GM21515 (cell line): ENCODE results near the gene ESR1.
"Not testable (repeated sequence)": the region's sequence is repeated elsewhere in the genome, so short reads cannot be mapped to it uniquely, and the experiment has no call there.

Experiments
- ATAC-seq: cut with Tn5 transposase; IDR thresholded peaks from one replicate; pipeline ENCODE4 v1.9.1; 2021; ENCODE audit not compliant: unreplicated experiment

ESR1 gene

DNA sequence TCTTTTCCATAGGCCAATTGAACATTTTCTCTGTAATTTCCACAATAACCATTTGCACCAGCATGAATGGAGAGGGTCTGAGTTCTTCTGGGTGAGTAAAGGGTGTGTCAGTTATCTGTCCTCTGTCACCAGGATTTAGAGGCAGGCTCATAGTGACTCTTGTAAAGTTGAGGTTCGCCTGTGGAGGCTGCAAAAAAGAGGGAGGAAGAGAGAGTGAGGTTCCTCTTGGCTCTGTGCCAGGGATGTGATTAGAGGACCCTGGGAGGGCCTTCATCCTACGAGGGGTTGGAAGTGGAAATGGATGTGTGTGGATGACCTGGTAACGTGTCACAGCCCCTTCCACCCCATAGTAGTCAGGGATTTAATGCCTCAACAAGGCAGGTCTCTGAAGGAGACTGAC lies 242.0 kb downstream of the ESR1 start:
- no peak for ATAC-seq

DNA sequence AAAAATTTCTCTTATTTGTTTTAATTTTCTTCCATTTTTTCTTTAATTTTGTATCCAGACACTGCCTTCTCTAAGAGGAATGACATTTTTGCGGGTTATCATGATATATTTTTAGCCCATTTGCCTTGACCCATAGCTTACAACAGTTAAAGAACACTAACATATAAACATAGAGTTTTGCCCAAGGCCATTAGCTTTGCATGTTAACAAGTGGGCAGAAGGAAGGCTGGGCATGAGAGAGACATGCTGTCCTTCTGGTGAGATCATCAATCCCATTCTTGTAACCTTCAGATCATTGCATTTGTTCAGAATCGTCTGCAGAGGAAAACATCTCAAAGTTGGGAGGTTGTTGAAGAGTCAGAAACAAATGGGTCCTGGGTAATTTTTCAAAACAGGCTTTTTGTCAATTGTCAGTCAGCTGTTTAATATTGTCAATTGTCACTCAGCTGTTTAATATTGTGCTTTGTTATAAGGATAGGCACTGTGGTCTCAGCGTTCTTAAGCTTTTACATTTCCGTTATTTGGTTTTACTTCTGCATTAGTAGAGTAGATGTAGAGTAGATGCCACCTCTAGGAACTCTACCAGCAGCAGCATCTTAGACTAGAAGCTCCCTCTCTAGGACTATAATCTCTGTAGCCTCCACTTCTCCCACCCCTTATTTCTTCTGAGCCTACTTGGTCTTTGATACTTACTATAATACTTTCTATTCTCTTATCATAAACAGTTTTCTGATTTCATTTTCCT lies 243.1 kb downstream of the ESR1 start:
- no peak for ATAC-seq

DNA sequence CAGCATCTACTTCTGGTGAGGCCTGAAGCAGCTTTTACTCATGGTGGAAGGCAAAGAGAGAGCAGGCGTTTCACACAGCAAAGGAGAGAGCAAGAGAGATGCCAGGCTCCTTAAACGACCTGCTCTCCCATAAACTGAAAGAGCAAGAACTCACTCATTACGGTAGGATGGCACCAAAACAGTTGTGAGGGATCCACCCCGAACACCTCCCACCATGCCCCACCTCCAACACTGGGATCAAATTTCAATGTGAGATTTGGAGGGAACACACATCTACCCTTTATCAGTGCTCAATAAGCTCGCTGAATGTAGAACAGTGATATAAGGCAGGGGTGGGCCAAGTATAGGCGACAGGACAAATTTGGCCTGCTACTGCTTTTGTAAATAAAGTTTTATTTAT lies 244.6 kb downstream of the ESR1 start:
- no peak for ATAC-seq

DNA sequence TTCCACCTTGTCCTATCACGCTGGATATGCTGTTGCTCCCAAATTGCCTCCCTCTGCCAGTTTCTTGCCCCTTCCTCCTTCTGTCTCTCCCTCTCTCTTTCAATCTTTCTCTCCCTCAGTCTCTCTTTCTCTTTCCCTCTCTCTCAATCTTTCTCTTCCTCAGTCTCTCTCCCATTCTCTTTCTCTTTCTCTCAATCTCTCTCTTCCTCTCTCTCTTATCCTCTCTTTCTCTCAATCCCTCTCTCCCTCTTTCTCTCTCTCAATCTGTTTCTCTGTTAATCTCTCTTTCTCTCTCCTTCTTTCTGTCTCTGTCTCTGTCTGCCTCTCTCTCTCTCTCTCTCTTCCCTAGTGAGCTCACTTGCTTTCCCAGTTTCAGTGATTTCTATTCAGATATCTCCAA lies 245.8 kb downstream of the ESR1 start:
- no peak for ATAC-seq

DNA sequence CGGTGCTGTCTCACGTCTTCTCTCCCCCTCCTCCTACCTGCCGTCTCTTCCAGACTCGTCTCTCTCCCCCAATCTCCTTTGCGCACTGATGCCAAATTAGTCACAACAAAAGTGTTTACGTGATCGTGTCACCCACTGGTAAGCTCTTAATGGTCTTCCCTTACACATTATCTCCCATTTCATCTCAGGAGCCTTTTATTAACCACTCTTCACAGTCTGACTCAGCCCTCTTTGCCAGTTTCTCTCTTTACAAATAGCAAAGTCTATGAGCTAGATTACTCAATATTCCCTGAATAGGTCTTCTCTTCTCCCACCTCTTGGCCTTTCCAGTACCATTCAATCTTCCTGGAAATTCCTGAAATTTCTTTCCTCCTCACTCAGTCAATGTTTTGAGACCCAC lies 247.0 kb downstream of the ESR1 start:
- no peak for ATAC-seq

DNA sequence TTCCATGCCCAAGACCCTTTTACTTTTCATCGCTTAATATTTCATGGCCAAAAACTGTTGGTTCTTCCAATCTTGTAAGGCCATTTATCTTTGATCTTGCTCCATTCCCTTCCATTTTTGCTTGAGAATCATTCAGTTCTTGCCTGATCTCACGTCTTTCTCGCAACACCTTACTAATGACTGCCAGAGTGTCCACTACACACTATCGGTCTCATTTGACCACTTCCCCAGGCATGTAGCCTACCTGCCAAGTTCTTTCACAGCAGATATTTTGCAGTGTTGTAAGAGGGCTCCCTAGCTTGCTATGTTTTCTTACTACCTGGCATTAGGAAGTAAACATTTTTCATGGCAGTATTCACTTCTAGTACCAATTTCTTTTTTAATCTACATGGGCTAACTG lies 248.0 kb downstream of the ESR1 start:
- ATAC-seq: no peak

DNA sequence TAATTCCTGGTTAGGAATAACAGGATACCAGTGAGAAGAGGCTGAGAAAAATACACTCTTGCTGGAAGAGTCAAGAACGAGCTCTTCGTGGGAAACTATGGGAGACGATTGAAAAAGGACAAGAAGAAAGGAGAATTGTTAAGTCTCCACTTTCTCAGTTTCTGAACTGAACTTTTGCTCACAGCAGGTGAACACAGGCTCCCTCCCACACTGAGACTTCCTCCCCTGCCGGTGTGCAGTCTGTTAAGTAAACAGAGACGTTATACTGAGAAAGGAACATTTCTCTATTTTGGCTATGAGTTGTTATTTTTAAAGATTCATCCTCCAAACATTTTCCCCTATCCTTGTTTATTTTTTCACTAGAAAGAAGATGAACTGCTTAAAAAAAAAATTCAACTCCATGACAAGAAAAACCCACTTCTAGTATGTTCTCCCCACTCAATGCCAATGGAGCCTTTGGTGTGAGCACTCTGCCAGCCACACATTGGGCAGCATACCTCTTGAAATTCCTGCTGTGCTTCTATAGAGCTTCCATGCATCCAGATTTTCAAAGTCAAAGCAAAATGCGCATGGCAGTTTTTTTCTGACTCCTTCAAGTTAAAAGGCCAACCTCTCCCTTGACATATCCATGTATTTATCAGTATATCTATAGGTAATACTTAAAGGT lies 250.5 kb downstream of the ESR1 start:
- ATAC-seq: no peak

DNA sequence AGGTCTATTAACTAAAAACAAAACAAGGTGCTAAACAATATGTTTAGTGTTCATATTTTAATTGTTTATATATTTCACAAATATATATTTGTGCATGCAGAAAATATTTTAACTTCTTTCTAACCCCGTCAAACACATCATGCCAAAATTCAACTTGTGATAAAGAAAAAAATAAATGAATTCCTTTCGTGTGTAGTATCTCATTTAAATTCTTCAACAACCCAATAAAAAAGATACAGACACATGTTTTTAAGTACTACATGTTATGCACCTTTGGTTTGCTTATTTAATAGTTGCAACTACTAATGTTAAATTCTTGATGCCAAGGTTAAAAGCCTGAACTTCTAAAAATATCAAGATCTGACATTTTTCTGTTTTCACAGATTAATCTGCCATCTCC lies 252.4 kb downstream of the ESR1 start:
- no peak for ATAC-seq

DNA sequence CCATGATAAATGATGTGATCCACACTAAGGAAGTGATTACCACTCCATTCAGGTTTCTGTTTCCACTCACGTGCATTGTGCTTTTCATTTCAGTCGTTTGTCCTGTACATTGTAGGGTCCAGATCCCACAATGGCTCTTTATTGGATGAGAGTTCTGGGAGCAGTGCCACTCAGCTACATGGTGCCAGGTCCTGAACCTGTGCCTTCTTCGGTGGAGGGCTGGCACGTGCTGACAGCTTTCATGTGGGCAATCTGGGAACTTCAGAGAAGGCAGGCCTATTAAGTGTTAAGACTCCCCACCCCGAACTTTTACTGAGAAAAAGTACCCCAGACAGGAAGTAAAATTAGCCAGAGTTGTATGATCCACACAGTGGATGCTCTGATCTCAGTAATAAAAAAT lies 255.0 kb downstream of the ESR1 start:
- no peak for ATAC-seq

DNA sequence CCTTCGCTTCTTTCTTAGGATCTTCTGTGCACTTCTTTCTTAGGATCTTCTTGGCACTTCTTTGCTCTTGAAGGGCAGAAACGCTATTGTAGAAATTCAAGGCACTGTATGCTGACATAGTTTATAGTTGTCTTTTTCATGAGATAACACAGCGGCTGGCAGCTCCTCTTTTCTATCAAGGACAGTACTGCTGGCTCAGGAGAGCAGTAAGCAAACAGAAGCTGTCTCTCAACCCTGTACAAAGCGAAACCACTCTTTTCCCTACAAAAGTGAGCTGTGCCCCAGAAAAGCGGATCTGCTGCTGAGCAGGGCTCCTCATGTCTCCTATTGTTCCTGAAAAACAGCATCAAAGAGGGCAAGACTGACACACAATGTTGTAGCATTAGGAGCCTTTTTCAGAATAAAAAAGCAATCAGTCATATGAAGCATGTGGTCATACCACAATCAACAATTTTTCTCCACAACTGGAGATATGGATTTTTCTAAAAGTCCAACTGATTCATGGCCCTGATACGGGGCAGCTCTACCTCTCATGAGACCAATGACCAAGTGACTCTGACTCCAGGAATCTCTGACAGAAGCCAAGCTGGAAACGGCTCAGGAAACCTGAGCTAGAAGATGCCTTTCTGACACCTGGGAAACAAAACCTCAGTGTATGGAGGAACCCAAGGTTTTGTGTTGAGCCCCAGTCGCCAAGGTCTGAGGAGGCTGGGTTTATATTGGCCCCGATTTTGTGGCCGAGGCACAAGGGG lies 255.9 kb downstream of the ESR1 start:
- no peak for ATAC-seq

DNA sequence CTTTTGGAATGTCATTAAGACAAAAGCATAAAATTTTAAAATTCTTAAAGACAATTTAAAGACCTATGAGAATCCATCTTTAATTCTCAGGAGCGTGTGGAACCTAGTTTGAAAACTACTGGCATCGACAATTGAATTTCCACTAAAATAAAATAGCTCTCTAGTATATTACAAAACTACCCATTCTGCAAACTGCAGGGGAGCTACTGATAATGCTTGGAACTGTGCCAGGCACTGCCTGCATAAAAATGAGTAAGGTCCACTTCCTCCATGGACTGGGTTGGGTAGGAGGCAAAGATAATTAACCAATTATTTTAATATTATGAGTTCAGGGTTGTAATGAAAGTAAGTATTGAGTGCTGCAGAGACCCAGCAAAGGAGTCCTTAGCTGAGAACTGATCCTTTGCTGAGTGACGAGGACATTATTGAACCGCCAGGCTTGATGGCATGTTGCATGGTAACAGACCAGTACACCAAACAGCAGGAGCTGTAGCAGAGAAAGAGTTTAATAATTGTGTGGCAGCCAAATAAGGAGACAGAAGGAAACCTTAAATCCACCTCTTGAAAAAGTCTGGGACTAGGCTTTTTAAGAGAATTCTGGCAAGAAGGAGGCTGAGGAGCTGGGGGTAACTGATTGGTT lies 261.3 kb downstream of the ESR1 start:
- ATAC-seq: no peak

DNA sequence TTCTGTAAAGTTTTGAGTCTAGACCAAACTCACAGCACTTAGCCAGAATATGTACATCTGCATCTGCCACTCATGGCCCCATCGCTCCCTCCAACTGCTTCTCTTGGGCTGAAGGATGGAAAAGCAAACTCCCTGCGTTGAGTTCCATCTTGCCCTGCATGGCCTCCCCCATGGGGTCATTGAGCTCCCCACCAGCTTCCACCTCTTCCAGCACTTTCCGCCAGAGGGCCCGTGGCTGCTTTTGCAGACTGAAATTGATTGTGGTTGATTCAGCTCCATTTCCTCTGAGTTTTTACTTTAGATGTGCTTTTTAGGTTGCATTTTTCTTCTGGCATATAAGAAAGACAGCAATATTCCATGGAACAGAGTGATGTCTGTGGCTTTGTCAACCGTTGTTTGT lies 263.1 kb downstream of the ESR1 start:
- no peak for ATAC-seq

DNA sequence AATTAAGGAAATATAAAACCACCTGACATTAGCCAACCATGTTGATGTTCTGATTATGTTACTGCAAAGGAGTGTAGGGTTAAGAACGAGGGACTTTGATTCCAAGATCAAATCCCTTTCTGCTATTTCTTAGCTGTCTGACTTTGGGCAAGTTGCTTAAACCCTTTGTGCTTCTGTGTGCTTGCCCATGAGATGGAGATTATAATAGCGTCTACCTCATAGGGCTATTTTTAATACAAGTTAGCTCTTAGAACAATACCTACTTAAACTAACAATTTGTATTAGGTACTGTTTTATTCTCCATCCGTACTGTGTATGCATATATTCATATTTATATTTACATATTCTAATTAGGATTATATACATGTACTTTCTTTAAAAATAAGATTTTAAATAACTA lies 263.8 kb downstream of the ESR1 start:
- ATAC-seq: no peak

DNA sequence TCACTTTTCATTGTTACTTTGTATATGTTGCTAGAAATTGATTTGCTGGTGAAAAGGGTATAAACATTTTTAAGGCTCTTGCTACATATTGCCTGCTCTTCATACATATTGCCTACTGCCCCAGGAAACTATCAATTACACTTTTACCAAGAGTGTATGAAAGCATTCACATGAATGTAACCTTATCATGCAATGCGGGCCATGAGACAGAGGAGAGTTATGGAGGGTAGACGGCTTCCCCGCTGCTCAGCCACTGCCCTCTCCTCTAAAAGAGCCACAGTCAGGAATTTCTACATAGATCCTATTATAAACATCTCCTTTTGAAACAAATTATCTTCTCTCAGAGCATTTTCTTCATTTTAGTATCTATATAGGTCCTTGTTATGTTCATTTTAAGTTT lies 264.4 kb downstream of the ESR1 start:
- no peak for ATAC-seq

DNA sequence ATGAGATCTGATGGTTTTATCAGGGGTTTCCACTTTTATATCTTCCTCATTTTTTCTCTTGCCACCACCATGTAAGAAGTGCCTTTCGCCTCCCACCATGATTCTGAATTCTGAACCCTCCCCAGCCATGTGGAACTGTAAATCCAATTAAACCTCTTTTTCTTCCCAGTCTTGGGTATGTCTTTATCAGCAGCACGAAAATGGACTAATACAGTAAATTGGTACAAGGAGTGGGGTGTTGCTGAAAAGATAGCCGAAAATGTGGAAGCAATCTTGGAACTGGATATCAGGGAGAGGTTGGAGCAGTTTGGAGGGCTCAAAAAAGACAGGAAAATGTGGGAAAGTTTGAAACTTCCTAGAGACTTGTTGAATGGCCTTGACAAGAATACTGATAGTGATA lies 268.8 kb downstream of the ESR1 start:
- not testable (repeated sequence) for ATAC-seq

DNA sequence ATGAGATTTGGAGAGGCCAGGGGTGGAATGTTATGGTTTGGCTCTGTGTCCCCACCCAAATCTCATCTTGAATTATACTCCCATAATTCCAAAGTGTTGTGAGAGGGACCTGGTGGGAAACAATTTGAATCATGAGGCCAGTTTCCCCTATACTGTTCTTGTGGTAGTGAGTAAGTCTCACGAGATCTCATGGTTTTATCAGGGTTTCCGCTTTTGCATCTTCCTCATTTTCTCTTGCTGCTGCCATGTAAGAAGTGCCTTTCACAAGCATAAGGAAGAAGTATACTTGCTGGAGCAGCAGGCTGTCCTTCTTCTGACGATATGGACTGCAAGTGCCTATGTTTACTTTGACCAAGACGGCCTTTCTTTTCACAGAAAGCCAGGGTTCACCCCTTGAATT lies 270.5 kb downstream of the ESR1 start:
- ATAC-seq: no peak

DNA sequence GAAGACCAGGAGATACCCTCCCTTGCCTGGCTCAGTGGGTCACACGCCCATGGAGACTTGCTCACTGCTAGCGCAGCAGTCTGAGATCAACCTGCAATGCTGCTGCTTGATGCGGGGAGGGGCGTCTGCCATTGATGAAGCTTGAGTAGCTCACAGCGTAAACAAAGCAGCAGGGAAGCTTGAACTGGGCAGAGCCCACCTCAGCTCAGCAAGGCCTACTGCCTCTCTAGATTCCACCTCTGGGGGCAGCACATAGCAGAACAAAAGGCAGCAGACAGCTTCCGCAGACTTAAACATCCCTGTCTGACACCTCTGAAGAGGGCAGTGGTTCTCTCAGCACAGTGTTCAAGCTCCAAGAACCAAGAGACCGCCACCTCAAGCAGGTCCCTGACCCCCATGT lies 271.3 kb downstream of the ESR1 start:
- no peak for ATAC-seq

DNA sequence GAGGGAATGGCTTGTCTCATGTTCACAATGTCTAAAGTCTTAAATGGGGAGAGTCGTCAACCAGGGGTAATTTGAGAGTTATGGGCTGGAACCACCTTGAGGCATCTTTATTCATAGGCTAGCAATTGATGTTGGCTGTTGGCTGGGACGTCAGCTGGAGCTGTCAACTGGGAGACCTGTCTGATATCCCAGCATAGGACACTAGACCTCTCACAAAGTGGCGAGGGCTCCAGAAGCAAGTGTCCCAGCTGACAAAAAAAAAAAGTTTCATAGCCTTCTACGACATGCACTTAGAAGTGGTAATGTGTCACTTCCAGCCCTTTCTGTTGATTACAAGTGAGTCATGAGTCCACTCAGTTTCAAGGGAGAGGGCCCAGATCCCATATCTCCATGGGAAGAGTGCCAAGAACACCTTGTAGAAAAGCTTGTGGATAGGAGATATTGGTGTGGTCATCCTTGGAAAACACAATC lies 278.0 kb downstream of the ESR1 start:
- ATAC-seq: no peak

DNA sequence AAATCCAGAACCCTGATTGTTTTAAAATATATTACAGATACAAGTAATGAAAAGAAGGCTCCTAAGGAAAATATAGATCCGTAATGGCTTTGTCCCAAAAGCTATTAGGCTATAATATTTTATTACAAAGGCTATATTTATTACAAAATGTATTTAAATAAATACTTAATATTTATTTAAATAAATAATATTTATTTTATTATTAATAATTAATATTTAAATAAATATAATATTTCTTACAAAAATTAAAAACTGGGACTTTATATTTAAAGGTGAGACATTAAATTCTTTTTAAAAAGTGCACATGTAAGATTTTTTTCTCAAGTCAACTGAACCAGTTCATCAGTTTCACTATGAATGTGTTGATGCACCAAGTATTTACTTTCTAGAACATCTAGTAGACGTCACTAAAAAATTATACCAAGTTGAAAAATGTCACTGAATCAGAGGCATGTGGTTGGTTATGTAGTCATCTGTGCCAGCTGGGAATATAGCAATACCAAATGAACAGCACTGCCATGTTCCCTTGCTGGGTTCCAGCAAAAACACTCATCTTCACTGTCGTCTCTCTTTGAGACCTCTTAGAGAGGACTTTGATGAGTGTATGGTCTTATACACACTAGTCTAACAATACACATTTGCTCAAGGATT lies 278.9 kb downstream of the ESR1 start:
- no peak for ATAC-seq

DNA sequence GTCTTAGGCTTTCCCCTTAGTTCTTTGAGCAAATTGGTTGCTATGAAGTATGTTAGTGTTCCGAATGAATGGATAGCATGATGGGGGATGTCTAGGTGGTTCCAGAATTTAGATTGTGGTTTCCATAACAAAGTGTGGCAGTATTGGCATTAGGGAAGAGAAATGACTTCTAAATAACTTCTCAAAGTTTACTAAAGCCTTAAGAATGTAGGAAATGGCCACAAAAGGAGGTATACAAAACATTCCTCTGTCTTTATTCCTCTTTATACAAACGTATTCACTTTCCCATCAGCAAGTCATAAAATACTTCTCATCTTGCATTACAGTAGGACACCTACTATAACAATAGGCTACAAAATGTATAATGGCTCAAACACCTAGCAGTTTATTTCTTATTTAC lies 279.6 kb downstream of the ESR1 start:
- no peak for ATAC-seq

DNA sequence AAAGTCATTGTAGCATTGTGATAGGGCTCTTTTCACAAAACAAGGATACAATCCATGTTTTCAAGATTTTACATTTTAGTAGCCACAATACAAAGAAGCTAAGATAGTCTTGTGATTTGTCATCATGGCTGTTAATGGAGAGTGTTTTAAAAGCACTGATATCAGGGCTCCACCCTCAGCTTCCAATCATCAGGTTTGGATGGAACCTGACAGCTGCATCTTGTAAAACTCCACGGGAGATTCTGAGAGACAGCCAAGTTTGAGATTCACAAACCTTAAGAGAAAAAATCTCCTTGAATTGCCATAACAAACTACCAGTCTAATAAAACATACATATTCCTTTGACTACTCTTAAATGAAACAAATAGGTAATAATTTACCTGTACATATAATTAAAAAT lies 280.2 kb downstream of the ESR1 start:
- ATAC-seq: no peak
